Renal pelvis (tissue), 4 donors: ENCODE results near the gene COLEC11. TPM values are rescaled to one million over a fixed set of nuclear protein-coding genes. Genes with fewer than 3 reads are reported as not detected.
"Not testable (repeated sequence)": the region's sequence is repeated elsewhere in the genome, so short reads cannot be mapped to it uniquely, and the experiment has no call there.

Experiments used
- DNase-seq: peaks from one replicate; pipeline ENCODE4 v3.0.0-alpha.2; 2013
- polyA plus RNA-seq, 3 donors: library from polyadenylated mRNA; unstranded; fragments of 120-200 nt; gene quantifications; one replicate each; pipeline ENCODE4 v1.2.1, GENCODE V29; 2013; ENCODE audit not compliant: insufficient read length in 3 of 3

The COLEC11 gene
- polyA plus RNA-seq, 3 donors: 2.4 to 6.5 (median 2.7) TPM

DNA sequence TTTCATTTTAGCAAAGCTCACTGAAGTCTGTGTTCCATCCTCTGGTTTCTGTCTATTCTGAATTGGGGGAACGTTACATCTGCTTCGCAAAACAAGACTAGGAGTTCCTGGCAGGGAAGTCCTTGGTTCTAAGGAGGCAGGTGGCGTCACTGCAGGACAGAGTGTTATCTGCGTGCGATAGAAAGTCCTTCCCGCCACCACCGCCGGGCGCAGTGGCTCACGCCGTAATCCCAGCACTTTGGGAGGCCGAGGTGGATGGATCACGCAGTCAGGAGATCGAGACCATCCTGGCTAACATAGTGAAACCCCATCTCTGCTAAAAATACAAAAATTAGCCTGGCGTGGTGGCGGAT, 41.0 kb downstream of the COLEC11 start:
- DNase-seq: not testable (repeated sequence)

DNA sequence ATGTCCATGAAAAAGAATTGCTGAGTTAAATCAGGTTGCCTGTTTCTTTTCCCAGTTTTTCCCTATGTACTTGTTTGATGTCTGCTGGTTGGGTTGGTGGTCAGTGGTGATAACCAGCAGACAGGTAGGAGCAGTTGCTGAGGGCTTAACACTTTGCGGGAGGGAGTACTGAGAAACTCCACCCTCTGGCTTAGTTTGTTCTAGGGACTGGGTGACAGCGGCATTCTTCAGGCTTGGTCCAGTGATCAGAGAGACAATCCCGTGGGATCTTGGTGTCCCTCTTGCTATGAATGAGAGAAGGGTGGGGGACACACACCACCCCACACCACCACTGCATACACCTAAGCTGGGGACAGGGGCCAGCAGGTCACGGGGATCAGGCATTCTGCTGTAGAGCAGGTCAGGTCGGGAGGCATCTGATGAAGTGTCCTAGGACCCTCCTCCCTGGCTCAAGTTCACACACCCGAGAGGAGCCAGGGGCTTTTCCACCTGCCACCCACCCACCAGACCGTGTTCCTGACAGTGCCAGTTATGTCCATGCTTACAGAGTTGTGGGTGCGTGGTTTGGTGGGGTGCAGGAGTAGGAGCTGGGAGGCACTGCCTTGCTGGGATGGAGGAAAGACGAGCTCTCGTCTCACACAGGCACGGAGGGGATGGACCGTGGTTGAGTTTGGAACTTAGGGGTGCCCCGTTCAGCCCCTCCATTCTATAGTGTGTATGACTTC, 41.8 kb downstream of the COLEC11 start:
- no peak for DNase-seq

DNA sequence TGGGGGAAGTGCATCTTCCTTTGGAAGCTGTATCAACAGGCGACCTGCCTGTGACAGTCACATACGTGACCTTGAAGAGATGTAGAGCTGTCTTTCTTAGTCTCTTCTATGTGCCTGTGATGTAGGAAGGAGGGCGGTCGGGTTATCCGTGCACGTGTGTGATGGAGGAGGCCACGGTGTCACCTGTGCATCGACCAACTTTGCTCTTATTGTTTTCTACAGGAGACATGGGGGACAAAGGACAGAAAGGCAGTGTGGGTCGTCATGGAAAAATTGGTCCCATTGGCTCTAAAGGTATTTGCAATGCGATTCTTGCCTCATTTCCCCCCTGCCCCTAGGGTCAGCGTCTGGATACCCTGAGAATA, 42.4 kb downstream of the COLEC11 start:
- no peak for DNase-seq

DNA sequence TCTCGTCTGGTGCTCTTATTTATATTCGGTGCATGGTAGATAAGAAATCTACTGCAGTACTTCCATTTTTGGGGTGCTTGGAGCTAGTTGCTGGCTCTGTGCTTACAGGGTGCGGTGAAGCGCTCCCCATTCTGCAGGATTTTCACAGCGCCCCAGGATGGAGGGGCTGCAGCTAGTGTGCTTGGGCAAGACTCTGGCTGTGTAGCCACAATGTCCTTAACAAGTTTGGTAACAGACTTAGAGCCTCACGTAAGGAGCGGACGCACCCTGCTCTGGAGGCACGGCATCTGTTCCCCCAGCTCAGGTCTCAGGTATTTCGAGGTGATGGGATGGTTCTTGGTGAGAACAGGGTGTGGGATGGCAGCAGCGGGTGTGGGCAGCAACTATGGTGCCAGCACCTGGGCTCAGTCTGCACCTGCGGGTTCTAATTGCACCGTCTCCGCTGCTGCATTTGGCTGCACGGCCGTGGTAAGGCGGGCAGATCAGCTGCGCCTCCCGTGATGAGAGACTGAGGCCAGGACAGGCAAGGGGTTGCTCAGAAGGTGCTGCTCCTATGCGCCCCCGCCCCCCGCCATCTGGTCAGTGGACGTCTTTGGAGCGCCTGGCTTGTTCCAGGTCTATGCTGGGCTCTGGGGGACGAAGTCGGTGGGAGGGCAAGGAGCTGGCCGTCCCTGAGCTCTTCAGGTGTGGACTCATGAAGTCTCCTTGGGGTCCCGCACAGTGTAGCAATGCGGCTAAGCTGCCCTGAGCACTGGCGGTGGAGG, 43.0 kb downstream of the COLEC11 start:
- DNase-seq: no peak

DNA sequence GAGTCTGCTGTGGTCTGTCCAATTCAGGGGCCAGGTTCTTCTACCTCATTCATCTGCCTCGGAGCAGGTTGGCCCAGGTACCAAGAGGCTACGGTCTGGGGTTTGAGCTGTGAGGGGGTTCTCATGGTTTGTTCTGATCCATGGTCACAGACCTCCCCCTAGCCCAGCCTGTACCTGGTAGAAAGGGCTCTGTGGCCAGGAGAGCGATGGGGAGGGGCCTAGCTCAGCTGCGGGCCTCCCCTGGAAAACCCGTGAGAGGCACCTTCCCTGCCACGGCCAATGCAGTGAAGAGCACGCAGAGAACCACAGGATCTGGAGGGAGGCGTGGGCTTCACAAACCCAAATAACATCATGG, 43.5 kb downstream of the COLEC11 start:
- no peak for DNase-seq

GRCh38 chr2:3639015-3639630, 44.2 kb downstream of the COLEC11 start:
- DNase-seq: no peak

DNA sequence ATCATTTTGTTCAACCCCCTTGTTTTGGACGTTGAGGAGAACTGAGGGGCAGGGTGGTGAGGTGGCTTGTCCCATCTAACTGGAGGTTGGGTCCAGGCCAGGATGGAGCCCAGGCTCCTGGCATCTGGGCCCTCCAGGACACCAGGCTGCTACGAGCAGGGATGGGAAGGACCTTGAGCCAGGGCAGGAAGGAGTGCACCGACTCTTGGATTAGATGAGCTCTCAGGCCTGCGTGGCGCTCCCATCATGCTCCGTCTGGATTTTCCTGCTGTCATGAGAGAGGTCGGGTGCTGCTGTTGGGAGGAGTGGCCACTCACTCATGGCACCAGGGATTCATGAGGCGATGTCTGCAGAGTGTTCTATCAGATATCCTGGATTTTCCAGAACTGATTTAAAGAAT, 44.7 kb downstream of the COLEC11 start:
- DNase-seq: no peak

- DNase-seq: no peak
These were observed 46.3 kb downstream of the COLEC11 start for GRCh38 chr2:3641181-3641580.

DNA sequence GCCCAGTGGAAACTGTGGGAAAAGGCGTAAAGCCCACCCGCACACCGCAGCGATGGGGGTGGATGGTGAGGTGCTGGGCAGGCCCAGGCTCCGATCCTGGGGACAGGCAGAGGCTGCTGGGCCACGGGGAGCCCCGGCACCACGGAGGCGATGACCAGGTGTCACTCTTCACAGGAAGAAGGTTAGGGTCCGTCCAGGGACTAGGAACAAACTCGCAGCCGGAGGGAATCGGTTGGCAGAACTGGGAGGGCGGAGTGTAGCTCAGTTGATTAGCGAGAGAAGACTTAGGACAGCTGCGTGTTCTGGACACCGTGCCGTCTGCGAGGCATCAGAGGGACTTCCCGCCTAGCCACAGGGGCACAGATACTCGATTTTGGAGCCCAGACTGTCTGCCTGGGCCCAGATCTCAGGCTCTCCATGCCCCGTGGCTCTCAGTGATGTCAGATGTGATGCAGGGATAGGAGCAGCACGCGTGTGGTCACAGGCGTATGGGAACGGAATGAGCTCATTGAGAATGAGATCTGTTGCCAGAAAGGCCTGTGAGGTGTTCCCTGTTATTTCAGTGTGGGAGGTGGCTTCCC, 47.0 kb downstream of the COLEC11 start:
- no peak for DNase-seq

DNA sequence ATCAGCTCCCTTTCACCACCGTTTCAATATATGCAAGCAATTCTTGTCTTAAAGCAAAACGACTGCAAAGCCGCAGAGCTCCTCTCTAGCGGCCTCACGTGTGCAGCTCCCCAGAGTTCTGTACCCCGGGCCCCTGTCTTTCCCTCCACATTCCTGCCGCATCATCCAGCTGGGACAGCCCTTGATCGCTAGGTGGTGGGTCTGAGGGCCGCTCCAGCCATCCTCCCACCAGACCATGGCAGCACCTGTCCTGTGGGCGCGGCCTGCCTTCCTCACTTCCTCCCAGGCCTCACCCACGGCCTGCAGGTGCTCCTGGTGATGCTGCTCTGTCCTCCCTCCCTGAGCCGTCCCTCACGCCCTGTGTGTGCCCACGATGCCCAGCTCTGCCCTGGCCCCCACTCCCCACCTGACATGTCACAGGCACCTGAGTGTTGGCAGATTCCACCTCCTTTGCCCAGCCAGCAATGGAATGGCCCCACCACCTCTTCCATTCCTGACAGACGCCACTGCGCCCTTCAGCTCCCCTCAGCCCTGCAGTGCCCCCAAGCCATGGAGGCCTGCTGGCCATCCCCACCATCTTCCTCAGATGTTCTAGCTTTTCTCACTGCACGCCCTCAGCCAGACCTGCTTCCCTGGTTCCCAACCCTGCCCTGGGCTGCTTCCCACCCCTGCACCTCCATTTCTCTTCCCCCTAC, 47.8 kb downstream of the COLEC11 start:
- DNase-seq: no peak

GRCh38 chr2:3643371-3644245, 48.7 kb downstream of the COLEC11 start:
- no peak for DNase-seq

GRCh38 chr2:3644246-3644525, 49.3 kb downstream of the COLEC11 start:
- DNase-seq: no peak

- DNase-seq: no peak
These were observed 50.1 kb downstream of the COLEC11 start for GRCh38 chr2:3644891-3645605.

- no peak for DNase-seq
These were observed 51.0 kb downstream of the COLEC11 start for GRCh38 chr2:3645745-3646389.

GRCh38 chr2:3646446-3646845, 51.5 kb downstream of the COLEC11 start:
- no peak for DNase-seq

- DNase-seq: no peak
These were observed 52.3 kb downstream of the COLEC11 start for GRCh38 chr2:3647246-3647645.

- DNase-seq: no peak
These were observed 53.1 kb downstream of the COLEC11 start for GRCh38 chr2:3647831-3648651.

DNA sequence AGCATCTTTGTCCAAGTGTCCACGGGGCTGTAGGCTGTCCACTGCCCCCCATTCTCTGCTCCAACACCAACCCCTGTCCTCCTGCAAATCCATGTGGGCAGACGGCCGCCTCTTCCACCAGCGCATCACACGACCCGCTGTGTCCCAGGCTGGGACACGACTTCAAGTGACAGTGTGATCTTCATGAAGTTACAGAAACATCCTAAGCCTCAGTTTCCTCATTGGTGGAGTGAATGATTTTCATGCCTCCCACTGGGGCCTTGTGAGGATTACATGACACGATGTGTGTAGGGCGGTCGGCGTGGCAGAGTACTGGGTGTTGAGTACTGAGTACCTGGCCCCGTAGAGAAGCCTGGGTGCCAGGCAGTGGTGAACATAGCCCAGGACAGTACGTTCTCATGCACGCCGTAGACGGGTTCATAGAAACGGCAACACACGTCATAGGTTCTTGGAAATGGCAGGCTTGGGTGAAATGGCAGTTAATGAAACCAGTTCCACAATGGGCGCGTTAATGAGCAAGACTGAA, 53.8 kb downstream of the COLEC11 start:
- DNase-seq: no peak

DNA sequence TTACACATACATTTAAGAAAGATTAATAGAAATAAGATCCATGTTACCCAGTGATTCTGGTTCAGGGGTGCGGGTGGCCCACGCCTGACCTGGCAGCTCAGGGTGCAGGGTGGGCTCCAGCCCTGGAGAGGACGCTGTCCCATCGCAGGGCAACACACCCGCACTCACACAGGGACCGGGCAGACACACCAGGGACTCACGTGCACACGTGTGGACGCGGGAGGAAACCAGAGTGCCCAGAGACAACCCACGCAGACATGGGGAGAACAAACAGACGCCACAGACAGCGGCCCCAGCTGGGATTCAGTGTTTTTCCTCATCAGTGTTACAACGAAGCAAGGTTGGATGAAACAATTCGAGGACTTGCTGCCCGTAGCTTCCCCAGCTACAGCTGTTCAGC, 54.7 kb downstream of the COLEC11 start:
- DNase-seq: no peak
